HEK293T (cell line): ENCODE measurements around the gene F3.

Experiments
- CTCF ChIA-PET: fragments of 350-600 bp; formaldehyde crosslinking; extraction: SDS; loops from one replicate; lab custom pipeline; 2021; ENCODE audit warnings: antibody characterized with exemption, inconsistent platforms; lab: Yijun Ruan, JAX
- POLR2A ChIA-PET: fragments of 350-600 bp; formaldehyde crosslinking; extraction: SDS; loops from one replicate; lab custom pipeline; 2020; ENCODE audit warnings: antibody characterized with exemption, inconsistent platforms; lab: Yijun Ruan, JAX
- DNase-seq: peaks from one replicate; pipeline ENCODE4 v3.0.0; 2012; ENCODE audit warnings: mixed read lengths; ENCODE audit errors: extremely low spot score
- ARNT ChIP-seq: fragments of 450-650 bp; IDR thresholded peaks from 2 replicates; pipeline ENCODE4 v1.6.1; 2017; ENCODE audit warnings: mild to moderate bottlenecking
- BHLHE40 ChIP-seq: fragments of 450-650 bp; IDR thresholded peaks from 2 replicates; pipeline ENCODE4 v1.6.1; 2016; ENCODE audit warnings: mild to moderate bottlenecking, moderate library complexity, borderline replicate concordance
- CTBP1 ChIP-seq: fragments of 450-650 bp; IDR thresholded peaks from 2 replicates; pipeline ENCODE4 v1.6.1; 2016; ENCODE audit warnings: borderline replicate concordance
- ELF4 ChIP-seq: fragments of 450-650 bp; IDR thresholded peaks from 2 replicates; pipeline ENCODE4 v1.6.1; 2017; ENCODE audit warnings: antibody characterized with exemption
- FOXA1 ChIP-seq: fragments of 450-650 bp; IDR thresholded peaks from 2 replicates; pipeline ENCODE4 v1.6.1; 2016; ENCODE audit warnings: mild to moderate bottlenecking
- FOXK2 ChIP-seq: fragments of 450-650 bp; IDR thresholded peaks from 2 replicates; pipeline ENCODE4 v1.6.1; 2016; ENCODE audit warnings: mild to moderate bottlenecking
- FOXM1 ChIP-seq: fragments of 450-650 bp; IDR thresholded peaks from 2 replicates; pipeline ENCODE4 v1.6.1; 2017; ENCODE audit warnings: mild to moderate bottlenecking, borderline replicate concordance
- HDGF ChIP-seq: fragments of 450-650 bp; IDR thresholded peaks from 2 replicates; pipeline ENCODE4 v1.6.1; 2017; ENCODE audit warnings: antibody characterized with exemption, borderline replicate concordance
- L3MBTL2 ChIP-seq: fragments of 450-650 bp; conservative IDR thresholded peaks from 2 replicates; pipeline ENCODE4 v1.6.1; 2016; ENCODE audit warnings: mild to moderate bottlenecking
- LEF1 ChIP-seq: fragments of 450-650 bp; IDR thresholded peaks from 2 replicates; pipeline ENCODE4 v1.6.1; 2017; ENCODE audit warnings: mild to moderate bottlenecking, borderline replicate concordance
- NFRKB ChIP-seq: fragments of 450-650 bp; IDR thresholded peaks from 2 replicates; pipeline ENCODE4 v1.6.1; 2016; ENCODE audit warnings: mild to moderate bottlenecking, moderate library complexity
- SP1 ChIP-seq: fragments of 450-650 bp; IDR thresholded peaks from 2 replicates; pipeline ENCODE4 v1.6.1; 2017
- SUZ12 ChIP-seq: fragments of 450-650 bp; IDR thresholded peaks from 2 replicates; pipeline ENCODE4 v1.6.1; 2016; ENCODE audit warnings: mild to moderate bottlenecking
- TARDBP ChIP-seq: fragments of 450-650 bp; IDR thresholded peaks from 2 replicates; pipeline ENCODE4 v1.6.1; 2016
- ZNF384 ChIP-seq: fragments of 450-650 bp; IDR thresholded peaks from 2 replicates; pipeline ENCODE4 v1.6.1; 2016
- TF ChIP-seq, protein P1 (sequence below): fragments of 450-650 bp; IDR thresholded peaks from 2 replicates; pipeline ENCODE4 v1.6.1; 2016

F3 gene

DNA sequence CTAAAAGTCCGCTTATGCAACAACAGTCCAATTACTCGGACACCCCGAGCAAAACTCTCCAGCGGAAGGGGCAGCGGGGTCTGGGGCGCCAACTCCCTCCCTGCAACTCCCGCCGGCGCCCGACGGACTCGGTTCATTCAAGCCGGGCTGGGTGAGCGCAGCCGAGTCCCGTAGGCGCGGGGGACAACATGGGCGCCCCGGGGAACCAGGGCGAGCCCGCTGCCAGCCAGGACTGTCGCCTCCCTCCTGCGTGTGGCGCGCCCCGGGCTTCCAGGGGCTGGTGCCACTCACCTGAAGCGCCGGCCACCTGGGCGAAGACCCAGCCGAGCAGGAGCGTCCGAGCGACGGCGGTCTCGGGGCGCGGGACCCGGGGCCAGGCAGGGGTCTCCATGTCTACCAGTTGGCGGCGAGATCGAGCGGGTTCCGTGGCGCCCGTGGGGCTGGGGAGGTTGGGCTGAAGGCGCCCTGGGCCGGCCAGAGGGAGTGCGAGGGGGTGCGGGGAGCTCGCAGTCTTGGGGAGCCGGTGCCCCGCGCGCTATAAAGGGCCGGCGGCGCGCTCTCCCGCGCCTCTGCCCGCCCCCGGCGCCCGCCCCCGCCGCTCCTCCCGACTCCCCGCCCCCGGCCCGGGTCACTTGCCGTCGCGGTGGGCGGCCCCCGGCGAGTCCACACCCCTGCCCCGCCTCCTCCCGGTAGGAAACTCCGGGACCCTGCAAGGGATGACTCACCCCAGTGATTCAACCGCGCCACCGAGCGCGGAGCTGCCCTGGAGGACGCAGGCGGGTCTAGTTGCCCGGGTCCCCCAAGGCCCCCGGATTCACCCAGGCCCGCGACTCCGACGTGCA lies at the start of gene F3:
Gene F3 (minus strand): TSS at position 514 of the 842 bp plus-strand sequence. CDS start 123 bp downstream, at position 391.
- ChIA-PET CTCF (no interaction called here), POLR2A (interaction anchor here (0.5 to 1.4 kb wide), 10 partner anchors 9 to 547 kb away, joined by 3 to 5 read pairs (median 3); no protein-coding TSS in a partner anchor)
- peak; percentile 87 for DNase-seq
- no peak for TF ChIP-seq NFRKB
- TF ChIP-seq, protein P1, sequence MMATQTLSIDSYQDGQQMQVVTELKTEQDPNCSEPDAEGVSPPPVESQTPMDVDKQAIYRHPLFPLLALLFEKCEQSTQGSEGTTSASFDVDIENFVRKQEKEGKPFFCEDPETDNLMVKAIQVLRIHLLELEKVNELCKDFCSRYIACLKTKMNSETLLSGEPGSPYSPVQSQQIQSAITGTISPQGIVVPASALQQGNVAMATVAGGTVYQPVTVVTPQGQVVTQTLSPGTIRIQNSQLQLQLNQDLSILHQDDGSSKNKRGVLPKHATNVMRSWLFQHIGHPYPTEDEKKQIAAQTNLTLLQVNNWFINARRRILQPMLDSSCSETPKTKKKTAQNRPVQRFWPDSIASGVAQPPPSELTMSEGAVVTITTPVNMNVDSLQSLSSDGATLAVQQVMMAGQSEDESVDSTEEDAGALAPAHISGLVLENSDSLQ, result no peak

DNA sequence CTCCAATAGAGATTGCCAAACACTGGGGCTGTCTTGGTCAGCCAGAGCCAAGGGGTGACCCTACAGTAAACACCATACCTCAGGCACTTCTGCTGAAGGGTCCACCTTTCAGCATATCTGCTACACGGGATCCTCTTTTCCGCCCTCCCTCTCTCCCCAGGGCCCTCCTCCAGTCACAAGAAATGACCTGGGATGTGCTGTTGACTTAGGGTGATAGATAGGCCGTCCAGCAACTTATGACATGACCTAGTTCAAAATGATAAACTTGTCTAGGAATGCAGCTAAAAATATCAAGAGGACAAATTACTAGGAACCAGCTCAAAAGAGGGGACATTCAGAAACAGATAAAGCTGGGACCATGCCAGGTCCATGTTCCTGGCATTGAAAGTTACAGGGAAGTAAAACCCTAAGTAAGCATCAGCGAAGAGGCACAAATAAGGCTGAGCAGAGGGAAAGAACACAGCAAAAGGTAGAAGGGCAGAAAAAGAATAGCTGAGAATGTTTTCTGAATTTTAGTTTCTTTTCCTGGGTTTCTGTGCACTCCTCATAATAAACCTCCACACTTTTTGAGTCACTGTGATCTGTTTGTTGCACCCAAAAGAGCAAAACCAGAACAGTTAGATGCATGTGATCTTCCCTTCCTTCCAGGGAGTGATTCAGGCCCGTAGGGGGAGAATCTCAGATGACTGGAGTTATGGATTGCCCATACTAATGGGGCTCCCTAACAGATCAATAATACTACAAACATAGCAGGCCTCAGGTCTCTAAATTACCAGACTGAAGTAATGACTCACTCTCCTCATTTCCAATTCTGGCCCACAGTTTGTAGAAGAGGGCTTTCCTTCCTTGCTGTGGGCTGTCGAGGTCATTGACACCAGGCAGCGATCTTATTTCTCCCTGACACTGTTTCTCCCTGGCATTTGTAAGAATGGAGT lies 48.9 kb upstream of the F3 start:
- TF ChIP-seq HDGF, result no peak
- no peak for TF ChIP-seq CTBP1
- no peak for TF ChIP-seq FOXA1
- TF ChIP-seq ELF4, result no peak
- TF ChIP-seq, protein P1, result no peak
- TF ChIP-seq LEF1, result no peak
- TF ChIP-seq ARNT, result no peak
- no peak for TF ChIP-seq SUZ12
- no peak for TF ChIP-seq ZNF384
- TF ChIP-seq L3MBTL2, result no peak
- TF ChIP-seq TARDBP, result no peak
- TF ChIP-seq SP1, result no peak
- no peak for TF ChIP-seq FOXM1
- TF ChIP-seq NFRKB, result no peak
- TF ChIP-seq FOXK2, result no peak
- TF ChIP-seq BHLHE40, result no peak
- ChIA-PET CTCF (no interaction called here), POLR2A (no interaction called here)
- no peak for DNase-seq

DNA sequence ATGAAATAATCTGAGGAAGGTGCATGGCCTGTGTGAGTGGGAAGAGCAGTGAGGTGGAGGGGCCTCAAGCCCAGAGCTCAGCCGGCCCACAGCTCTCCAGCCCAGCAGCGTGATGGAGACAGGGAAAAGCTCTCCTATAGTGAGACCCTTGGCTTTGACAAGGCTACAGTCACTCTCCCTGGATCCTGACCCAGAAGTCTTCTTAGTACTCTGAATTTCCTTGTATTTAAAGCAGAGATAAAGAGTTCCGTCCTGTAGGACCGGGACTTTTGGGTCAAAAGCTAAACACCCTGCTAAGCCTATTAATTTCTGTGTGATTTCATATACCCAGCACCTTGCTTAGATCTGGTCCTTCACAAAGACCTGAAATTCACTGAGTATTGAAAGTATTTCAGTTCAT lies 48.2 kb upstream of the F3 start:
- ChIA-PET POLR2A (no interaction called here), CTCF (interaction anchor here (1.0 kb wide), 1 partner anchor 215 kb away, joined by 3 read pairs; no protein-coding TSS in a partner anchor)
- TF ChIP-seq FOXA1, result no peak
- no peak for TF ChIP-seq ARNT
- no peak for TF ChIP-seq L3MBTL2
- no peak for TF ChIP-seq NFRKB
- TF ChIP-seq SUZ12, result no peak
- TF ChIP-seq FOXK2, result no peak
- TF ChIP-seq, protein P1, result no peak
- no peak for TF ChIP-seq ELF4
- no peak for TF ChIP-seq FOXM1
- no peak for TF ChIP-seq LEF1
- no peak for TF ChIP-seq HDGF
- no peak for TF ChIP-seq CTBP1
- TF ChIP-seq SP1, result no peak
- no peak for TF ChIP-seq TARDBP
- TF ChIP-seq ZNF384, result no peak
- TF ChIP-seq BHLHE40, result no peak
- no peak for DNase-seq

DNA sequence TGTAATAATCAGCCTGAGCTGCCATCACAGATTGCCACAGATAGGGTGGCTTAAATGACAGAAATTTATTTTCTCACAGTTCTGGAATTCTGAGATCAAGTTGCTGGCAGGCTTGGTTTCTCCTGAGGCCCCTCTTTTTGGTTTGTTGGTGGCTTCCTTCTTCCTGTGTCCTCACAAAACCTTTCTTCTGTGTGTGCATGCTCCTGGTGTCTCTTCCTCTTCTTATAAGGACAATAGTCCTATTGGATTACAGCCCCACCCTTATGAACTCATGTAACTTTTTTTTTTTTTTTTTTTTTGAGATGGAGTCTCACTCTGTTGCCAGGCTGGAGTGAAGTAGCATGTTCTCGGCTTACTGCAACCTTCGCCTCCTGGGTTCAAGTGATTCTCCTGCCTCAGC lies 41.0 kb upstream of the F3 start:
- no peak for DNase-seq
- CTCF ChIA-PET, result no interaction called here
- POLR2A ChIA-PET, result no interaction called here
- TF ChIP-seq SUZ12, result no peak
- no peak for TF ChIP-seq TARDBP
- TF ChIP-seq ARNT, result no peak
- TF ChIP-seq HDGF, result no peak
- TF ChIP-seq SP1, result no peak
- TF ChIP-seq FOXM1, result no peak

DNA sequence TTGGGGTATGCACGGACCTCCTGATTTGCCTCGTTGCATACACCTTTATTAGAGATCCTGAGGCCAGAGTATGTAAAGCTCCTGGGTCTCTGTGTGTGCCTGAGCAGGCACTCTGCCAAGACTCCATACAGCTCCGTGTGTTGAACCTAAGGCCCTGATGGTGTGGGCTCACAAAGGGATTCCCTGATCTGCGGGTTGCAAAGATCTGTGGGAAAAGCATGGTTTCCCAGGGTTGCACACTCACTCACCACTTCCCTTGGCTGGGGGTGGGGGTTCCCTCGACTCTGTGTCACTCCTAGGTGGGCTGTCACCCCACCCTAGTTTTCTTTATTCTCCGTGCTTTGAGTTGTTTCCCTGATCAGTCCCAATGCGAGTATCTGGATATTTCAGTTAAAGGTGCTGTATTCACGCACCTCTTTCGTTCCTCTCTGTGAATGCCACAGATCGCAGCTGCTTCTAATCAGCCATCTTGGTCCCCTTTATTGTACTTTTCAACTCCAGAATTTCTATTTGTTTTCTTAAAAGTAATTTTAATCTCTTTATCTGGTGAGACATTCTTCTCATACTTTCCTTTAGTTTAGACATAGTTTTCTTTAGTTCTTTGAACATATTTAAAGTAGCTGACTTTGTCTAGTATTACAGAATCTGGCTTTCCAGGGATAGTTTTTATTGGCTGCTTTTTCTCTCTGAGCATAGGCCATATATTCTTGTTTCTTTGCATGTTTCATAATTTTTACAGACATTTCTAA lies 39.0 kb upstream of the F3 start:
- CTCF ChIA-PET, result interaction anchor here (0.7 kb wide), 1 partner anchor 265 kb away, joined by 4 read pairs; no protein-coding TSS in a partner anchor
- POLR2A ChIA-PET, result no interaction called here
- no peak for DNase-seq
- TF ChIP-seq, protein P1, result no peak
- TF ChIP-seq FOXM1 (no peak), BHLHE40 (no peak), CTBP1 (no peak), NFRKB (no peak), HDGF (no peak), FOXK2 (no peak), SUZ12 (no peak), SP1 (no peak), L3MBTL2 (no peak)
